GM12872 (cell line): ENCODE measurements around the gene MEF2A.

Experiments
- TF ChIP-seq, protein P1 (sequence below): IDR thresholded peaks from 3 replicates; pipeline ENCODE4 v1.5.1; 2011; ENCODE audit warnings: low read depth, mild to moderate bottlenecking, low read length, moderate library complexity; ENCODE audit not compliant: insufficient read depth

MEF2A gene

DNA sequence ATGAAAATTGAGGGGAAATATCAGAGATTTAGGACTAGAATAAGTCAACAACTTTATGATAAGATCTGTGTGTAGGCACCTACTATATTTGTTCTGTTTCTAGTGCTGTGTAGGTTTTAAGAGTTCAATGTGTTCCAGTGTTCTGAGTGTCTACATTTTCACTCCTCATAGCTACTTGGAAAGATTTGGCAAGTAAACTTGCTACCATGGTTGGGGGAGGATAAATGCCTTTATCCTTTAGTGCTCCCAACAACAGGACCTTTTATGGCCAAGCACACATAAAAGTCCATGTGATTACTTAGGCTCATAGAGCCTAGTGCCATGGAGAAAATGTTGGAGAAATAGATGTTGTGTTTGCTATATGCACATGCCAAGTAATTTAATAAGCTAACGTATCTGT is 103.5 kb downstream of the MEF2A start:
- TF ChIP-seq, protein P1, sequence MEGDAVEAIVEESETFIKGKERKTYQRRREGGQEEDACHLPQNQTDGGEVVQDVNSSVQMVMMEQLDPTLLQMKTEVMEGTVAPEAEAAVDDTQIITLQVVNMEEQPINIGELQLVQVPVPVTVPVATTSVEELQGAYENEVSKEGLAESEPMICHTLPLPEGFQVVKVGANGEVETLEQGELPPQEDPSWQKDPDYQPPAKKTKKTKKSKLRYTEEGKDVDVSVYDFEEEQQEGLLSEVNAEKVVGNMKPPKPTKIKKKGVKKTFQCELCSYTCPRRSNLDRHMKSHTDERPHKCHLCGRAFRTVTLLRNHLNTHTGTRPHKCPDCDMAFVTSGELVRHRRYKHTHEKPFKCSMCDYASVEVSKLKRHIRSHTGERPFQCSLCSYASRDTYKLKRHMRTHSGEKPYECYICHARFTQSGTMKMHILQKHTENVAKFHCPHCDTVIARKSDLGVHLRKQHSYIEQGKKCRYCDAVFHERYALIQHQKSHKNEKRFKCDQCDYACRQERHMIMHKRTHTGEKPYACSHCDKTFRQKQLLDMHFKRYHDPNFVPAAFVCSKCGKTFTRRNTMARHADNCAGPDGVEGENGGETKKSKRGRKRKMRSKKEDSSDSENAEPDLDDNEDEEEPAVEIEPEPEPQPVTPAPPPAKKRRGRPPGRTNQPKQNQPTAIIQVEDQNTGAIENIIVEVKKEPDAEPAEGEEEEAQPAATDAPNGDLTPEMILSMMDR: no peak

DNA sequence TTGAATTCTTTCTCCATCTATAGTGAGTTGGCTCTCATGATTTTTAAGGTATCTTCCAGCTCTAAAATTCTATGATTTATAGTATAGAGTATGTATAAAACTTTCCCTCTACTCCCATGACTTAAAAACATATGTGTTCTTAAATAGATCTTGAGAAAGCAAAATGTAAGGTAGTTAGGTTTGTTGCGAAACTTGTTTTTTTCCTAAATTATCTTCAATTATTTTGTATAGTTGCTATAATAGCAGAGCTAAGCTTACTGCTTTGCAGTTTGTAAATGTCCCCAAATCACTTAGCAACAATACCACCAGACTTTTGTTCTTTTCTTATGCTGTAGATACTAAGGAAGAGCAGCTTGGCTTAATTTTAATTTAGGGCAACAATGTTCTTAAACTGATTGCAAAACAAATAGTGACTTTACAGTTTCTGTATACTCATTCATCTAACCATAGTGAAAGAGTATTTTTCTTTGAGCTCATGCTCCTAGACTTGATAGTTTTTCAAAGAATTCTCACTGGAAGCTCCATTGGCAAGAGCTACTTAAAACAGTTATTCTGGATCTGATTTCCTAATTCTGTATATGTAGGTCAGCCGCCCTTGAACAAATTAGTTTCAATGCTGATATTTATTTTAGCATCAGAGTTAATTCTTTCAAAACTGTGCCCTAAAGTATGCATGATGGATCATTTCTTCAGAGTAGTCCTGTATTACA is 106.3 kb downstream of the MEF2A start:
- TF ChIP-seq, protein P1: no peak

DNA sequence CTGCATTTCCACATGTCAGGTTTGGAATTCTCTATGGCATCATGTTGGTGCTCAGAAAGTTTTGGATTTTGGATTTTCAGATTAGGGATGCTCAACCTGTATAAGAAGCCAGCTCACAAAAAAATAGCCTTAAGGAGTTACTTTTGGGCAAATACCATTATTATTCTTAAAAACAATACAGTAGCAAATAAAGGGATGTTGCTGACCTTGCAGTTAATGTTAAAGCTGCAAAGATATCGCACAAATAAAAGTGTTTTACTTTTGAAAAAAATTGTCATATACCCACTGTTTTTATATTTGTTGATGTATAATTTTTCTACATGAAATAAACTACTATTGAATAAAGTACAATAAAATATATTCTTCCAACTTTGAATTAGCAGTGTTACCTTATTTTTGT is 107.3 kb downstream of the MEF2A start:
- TF ChIP-seq, protein P1: no peak

DNA sequence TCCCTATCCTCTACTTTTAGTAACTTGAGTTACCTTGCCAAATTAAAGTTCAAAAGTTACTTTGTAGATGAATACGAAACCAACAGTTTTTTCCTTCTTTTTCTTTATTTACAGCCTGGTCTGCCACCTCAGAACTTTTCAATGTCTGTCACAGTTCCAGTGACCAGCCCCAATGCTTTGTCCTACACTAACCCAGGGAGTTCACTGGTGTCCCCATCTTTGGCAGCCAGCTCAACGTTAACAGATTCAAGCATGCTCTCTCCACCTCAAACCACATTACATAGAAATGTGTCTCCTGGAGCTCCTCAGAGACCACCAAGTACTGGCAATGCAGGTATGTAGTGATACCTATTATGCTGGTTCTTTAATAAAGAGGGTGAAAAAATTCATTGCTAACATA is 108.5 kb downstream of the MEF2A start:
- TF ChIP-seq, protein P1: no peak

- TF ChIP-seq, protein P1: no peak
Measured at GRCh38 chr15:99677540-99678134, 111.9 kb downstream of the MEF2A start.

- TF ChIP-seq, protein P1: no peak
Measured at GRCh38 chr15:99680276-99680675, 114.5 kb downstream of the MEF2A start.

- TF ChIP-seq, protein P1: no peak
Measured at GRCh38 chr15:99681990-99682389, 116.2 kb downstream of the MEF2A start.
